H9 (cell line): ENCODE results near the gene CERCAM. TPM values are rescaled to one million over a fixed set of nuclear protein-coding genes. Genes with fewer than 3 reads are reported as not detected.

Experiments
- DNase-seq: peaks from one replicate; pipeline ENCODE4 v3.0.0-alpha.2; 2017
- H2AFZ ChIP-seq: one replicate; pipeline ENCODE4 v1.6.1; 2013; ENCODE audit warnings: mild to moderate bottlenecking, low read length, control low read depth, moderate library complexity
- H2AK5ac ChIP-seq: 2 replicates; pipeline ENCODE4 v1.6.1; 2013; ENCODE audit warnings: low read length, control low read depth, mixed read lengths; ENCODE audit not compliant: insufficient read length
- H2BK120ac ChIP-seq: one replicate; pipeline ENCODE4 v1.6.1; 2013; ENCODE audit warnings: low read depth, mild to moderate bottlenecking, low read length, control low read depth, inconsistent platforms; ENCODE audit not compliant: poor library complexity, severe bottlenecking
- H2BK12ac ChIP-seq: 2 replicates; pipeline ENCODE4 v1.6.1; 2013; ENCODE audit warnings: low read length, control low read depth, mixed read lengths, low read depth; ENCODE audit not compliant: insufficient read length
- H2BK15ac ChIP-seq: 2 replicates; pipeline ENCODE4 v1.6.1; 2013; ENCODE audit warnings: low read depth, low read length, control low read depth
- H2BK20ac ChIP-seq: one replicate; pipeline ENCODE4 v1.6.1; 2013; ENCODE audit warnings: low read depth, mild to moderate bottlenecking, low read length, control low read depth, inconsistent platforms; ENCODE audit not compliant: poor library complexity, severe bottlenecking
- H2BK5ac ChIP-seq: 2 replicates; pipeline ENCODE4 v1.6.1; 2013; ENCODE audit warnings: low read length, control low read depth, mixed read lengths; ENCODE audit not compliant: insufficient read length
- H3K14ac ChIP-seq: 2 replicates; pipeline ENCODE4 v1.6.1; 2013; ENCODE audit warnings: low read length, control low read depth; ENCODE audit not compliant: insufficient read depth
- H3K18ac ChIP-seq: 2 replicates; pipeline ENCODE4 v1.6.1; 2013; ENCODE audit warnings: low read depth, mild to moderate bottlenecking, mixed read lengths, low read length, control low read depth; ENCODE audit not compliant: insufficient read length
- H3K23ac ChIP-seq: 2 replicates; pipeline ENCODE4 v1.6.1; 2013; ENCODE audit warnings: low read length, control low read depth, mixed read lengths, low read depth; ENCODE audit not compliant: insufficient read length
- H3K23me2 ChIP-seq: 2 replicates; pipeline ENCODE4 v1.6.1; 2013; ENCODE audit warnings: low read depth, mild to moderate bottlenecking, mixed read lengths, low read length, control low read depth; ENCODE audit not compliant: insufficient read length, poor library complexity, severe bottlenecking
- H3K27ac ChIP-seq: 2 replicates; pipeline ENCODE4 v1.5.1; 2013; ENCODE audit warnings: low read length, control low read depth, mixed read lengths, low read depth; ENCODE audit not compliant: insufficient read length
- H3K27me3 ChIP-seq: 2 replicates; pipeline ENCODE4 v1.6.1; 2013; ENCODE audit warnings: low read length, control low read depth, inconsistent platforms; ENCODE audit not compliant: insufficient read depth
- H3K4ac ChIP-seq: 2 replicates; pipeline ENCODE4 v1.6.1; 2013; ENCODE audit warnings: low read depth, mild to moderate bottlenecking, control low read depth, inconsistent platforms, low read length, moderate library complexity
- H3K4me1 ChIP-seq: 2 replicates; pipeline ENCODE4 v1.6.1; 2013; ENCODE audit warnings: low read length, control low read depth, inconsistent platforms; ENCODE audit not compliant: insufficient read depth
- H3K4me2 ChIP-seq: 2 replicates; pipeline ENCODE4 v1.6.1; 2013; ENCODE audit warnings: low read length, control low read depth, mixed read lengths; ENCODE audit not compliant: insufficient read length, insufficient read depth
- H3K56ac ChIP-seq: 2 replicates; pipeline ENCODE4 v1.6.1; 2013; ENCODE audit warnings: low read depth, mild to moderate bottlenecking, mixed read lengths, low read length, control low read depth; ENCODE audit not compliant: insufficient read length
- H3K79me1 ChIP-seq: 2 replicates; pipeline ENCODE4 v1.6.1; 2013; ENCODE audit warnings: low read depth, mild to moderate bottlenecking, moderate library complexity, low read length, control low read depth, inconsistent platforms; ENCODE audit not compliant: insufficient read depth, poor library complexity, severe bottlenecking
- H3K79me2 ChIP-seq: 2 replicates; pipeline ENCODE4 v1.6.1; 2013; ENCODE audit warnings: low read length, control low read depth, inconsistent platforms; ENCODE audit not compliant: insufficient read depth
- H3K9ac ChIP-seq: 2 replicates; pipeline ENCODE4 v1.6.1; 2013; ENCODE audit warnings: low read length, control low read depth, mixed read lengths; ENCODE audit not compliant: insufficient read length; ENCODE audit errors: extremely low read depth
- H3K9me3 ChIP-seq: one replicate; pipeline ENCODE4 v1.6.1; 2013; ENCODE audit warnings: low read depth, low read length, inconsistent platforms; ENCODE audit not compliant: control insufficient read depth
- H3T11ph ChIP-seq: one replicate; pipeline ENCODE4 v1.6.1; 2013; ENCODE audit warnings: mild to moderate bottlenecking, low read length, control low read depth, inconsistent platforms
- H4K20me1 ChIP-seq: one replicate; pipeline ENCODE4 v1.6.1; 2013; ENCODE audit not compliant: control insufficient read depth, insufficient read length, insufficient read depth
- H4K5ac ChIP-seq: 2 replicates; pipeline ENCODE4 v1.6.1; 2013; ENCODE audit warnings: low read depth, mild to moderate bottlenecking, mixed read lengths, low read length, control low read depth; ENCODE audit not compliant: insufficient read length
- H4K8ac ChIP-seq: replicated peaks from 2 replicates; pipeline ENCODE4 v1.6.1; 2013; ENCODE audit warnings: low read length, control low read depth, mixed read lengths, low read depth; ENCODE audit not compliant: insufficient read length
- H4K91ac ChIP-seq: 2 replicates; pipeline ENCODE4 v1.6.1; 2013; ENCODE audit warnings: low read depth, mild to moderate bottlenecking, moderate library complexity, mixed read lengths, low read length, control low read depth; ENCODE audit not compliant: insufficient read length
- H3K27ac Mint-ChIP-seq, 3 experiments: 2 replicates in 2 of 3; 3 replicates in 1 of 3; pipeline ENCODE4 v1.8.0; 2020 to 2021; ENCODE audit warnings: mixed read lengths in 3 of 3, mild to moderate bottlenecking in 1 of 3, moderate library complexity in 1 of 3
- H3K27me3 Mint-ChIP-seq: 2 replicates; pipeline ENCODE4 v1.8.0; 2021; ENCODE audit warnings: low read depth, mild to moderate bottlenecking, moderate library complexity, mixed read lengths
- H3K36me3 Mint-ChIP-seq, 3 experiments: 2 replicates in 2 of 3; 3 replicates in 1 of 3; pipeline ENCODE4 v1.8.0; 2020 to 2021; ENCODE audit warnings: low read depth in 3 of 3, mixed read lengths in 3 of 3; ENCODE audit not compliant: insufficient read depth in 1 of 3
- H3K4me1 Mint-ChIP-seq, 2 experiments: 2 replicates each; pipeline ENCODE4 v1.8.0; 2020; ENCODE audit warnings: mixed read lengths in 2 of 2
- H3K4me3 Mint-ChIP-seq, 2 experiments: 2 replicates in 1 of 2; 3 replicates in 1 of 2; pipeline ENCODE4 v1.8.0; 2020 to 2021; ENCODE audit warnings: mild to moderate bottlenecking in 2 of 2, mixed read lengths in 2 of 2, moderate library complexity in 1 of 2
- H3K9me3 Mint-ChIP-seq, 2 experiments: 2 replicates in 1 of 2; 3 replicates in 1 of 2; pipeline ENCODE4 v1.8.0; 2020; ENCODE audit warnings: mild to moderate bottlenecking in 2 of 2, mixed read lengths in 2 of 2, moderate library complexity in 1 of 2
- WGBS: extraction: QIAGEN DNeasy Blood & Tissue Kit; methylation state at CpG from one replicate; pipeline ENCODE4 v1.1.7; 2013; ENCODE audit warnings: missing lambda C conversion rate, low lambda C conversion rate, mixed read lengths; ENCODE audit not compliant: insufficient read length; ENCODE audit errors: extremely low coverage; 5-methylcytosine and 5-hydroxymethylcytosine counted together
- total RNA-seq: library from RNA; stranded (reverse); gene quantifications from 2 replicates; pipeline ENCODE4 v1.2.1, GENCODE V29; 2021
- TF ChIP-seq, protein P1 (sequence below): fragments of 200-600 bp; sonication (generic); conservative IDR thresholded peaks from 3 replicates; pipeline ENCODE4 v1.8.0; 2021; ENCODE audit warnings: antibody characterized with exemption, mild to moderate bottlenecking

CERCAM gene
- total RNA-seq, 1 experiment from 2014 or later = 5.4 TPM

GRCh38 chr9:128384801-128385495 lies 35.7 kb upstream of the CERCAM start:
- no peak for DNase-seq

More at GRCh38 chr9:128384801-128385495, 35.7 kb upstream of the CERCAM start:
- no CpG with 5 or more reads among the region's 7 CpGs for WGBS
- Histone ChIP-seq H3K23ac (no peak overlapping the region), H2BK20ac (no peak overlapping the region), H4K5ac (no peak overlapping the region), H3K4ac (no peak overlapping the region), H3K4me2 (no peak overlapping the region), H3K18ac (no peak overlapping the region), H3K9ac (no peak overlapping the region), H2BK15ac (no peak overlapping the region), H3K79me2 (no peaks in the 10 kb centered on the region), H3K79me1 (no peaks in the 10 kb centered on the region), H3K9me3 (no peaks in the 10 kb centered on the region), H2AK5ac (no peak overlapping the region), H2BK5ac (no peak overlapping the region), H3K4me1 (peaks cover 24% of the 10 kb centered on the region), H3K27me3 (peaks cover 26% of the 10 kb centered on the region), H3K27ac (no peak overlapping the region), H2BK12ac (no peak overlapping the region), H2AFZ (no peak overlapping the region), H4K20me1 (no peaks in the 10 kb centered on the region), H3K56ac (no peak overlapping the region), H2BK120ac (no peak overlapping the region), H4K8ac (no peak overlapping the region), H3T11ph (no peak overlapping the region), H4K91ac (no peak overlapping the region), H3K23me2 (no peaks in the 10 kb centered on the region), H3K14ac (no peak overlapping the region)
- TF ChIP-seq, protein P1, sequence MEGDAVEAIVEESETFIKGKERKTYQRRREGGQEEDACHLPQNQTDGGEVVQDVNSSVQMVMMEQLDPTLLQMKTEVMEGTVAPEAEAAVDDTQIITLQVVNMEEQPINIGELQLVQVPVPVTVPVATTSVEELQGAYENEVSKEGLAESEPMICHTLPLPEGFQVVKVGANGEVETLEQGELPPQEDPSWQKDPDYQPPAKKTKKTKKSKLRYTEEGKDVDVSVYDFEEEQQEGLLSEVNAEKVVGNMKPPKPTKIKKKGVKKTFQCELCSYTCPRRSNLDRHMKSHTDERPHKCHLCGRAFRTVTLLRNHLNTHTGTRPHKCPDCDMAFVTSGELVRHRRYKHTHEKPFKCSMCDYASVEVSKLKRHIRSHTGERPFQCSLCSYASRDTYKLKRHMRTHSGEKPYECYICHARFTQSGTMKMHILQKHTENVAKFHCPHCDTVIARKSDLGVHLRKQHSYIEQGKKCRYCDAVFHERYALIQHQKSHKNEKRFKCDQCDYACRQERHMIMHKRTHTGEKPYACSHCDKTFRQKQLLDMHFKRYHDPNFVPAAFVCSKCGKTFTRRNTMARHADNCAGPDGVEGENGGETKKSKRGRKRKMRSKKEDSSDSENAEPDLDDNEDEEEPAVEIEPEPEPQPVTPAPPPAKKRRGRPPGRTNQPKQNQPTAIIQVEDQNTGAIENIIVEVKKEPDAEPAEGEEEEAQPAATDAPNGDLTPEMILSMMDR = no peak
- Mint-ChIP-seq H3K36me3 (peaks cover 15 to 49% (median 37%) of the 10 kb centered on the region in 3 experiments), H3K27ac (peak overlapping the region in 1 of 3 experiments; percentile 44; a peak in 1 of 7 replicates), H3K4me1 (peaks cover 47 to 62% of the 10 kb centered on the region in 2 experiments), H3K9me3 (no peaks in the 10 kb centered on the region), H3K27me3 (peaks cover 98% of the 10 kb centered on the region), H3K4me3 (peak overlapping the region in 1 of 2 experiments; percentile 25; a peak in 2 of 5 replicates)
